IMR-90 (cell line): ENCODE data around the gene LAPTM5. TPM values are rescaled to one million over a fixed set of nuclear protein-coding genes. Genes with fewer than 3 reads are reported as not detected.

ENCODE experiments used
- ATAC-seq: fragments of 200-7000 bp; cut with Tn5 transposase; 2 replicates; pipeline ENCODE4 v1.9.1; 2020; ENCODE audit warnings: low read depth, mild to moderate bottlenecking, moderate library complexity
- BruUV-seq: library from RNA; stranded (reverse); fragments of 400-500 nt; replicated peaks from 2 replicates; lab custom pipeline; 2021; lab: Mats Ljungman, UMichigan
- CTCF ChIA-PET: fragments of 300-600 bp; formaldehyde crosslinking; extraction: SDS; loops from one replicate; lab custom pipeline; 2021; ENCODE audit warnings: antibody characterized with exemption; lab: Yijun Ruan, JAX
- POLR2A ChIA-PET: fragments of 300-600 bp; sonication (Branson Sonifier 250); formaldehyde crosslinking; loops from one replicate; lab custom pipeline; 2022; ENCODE audit warnings: antibody characterized with exemption; ENCODE audit not compliant: unreplicated experiment; lab: Charles Lee
- DNase-seq: peaks from one replicate; pipeline ENCODE4 v3.0.0; 2013
- H2AFZ ChIP-seq: replicated peaks from 2 replicates; pipeline ENCODE3; 2013; ENCODE audit warnings: low read length, mild to moderate bottlenecking; ENCODE audit not compliant: poor library complexity
- H2AK5ac ChIP-seq: 2 replicates; pipeline ENCODE4 v1.6.1; 2013; ENCODE audit warnings: low read depth, low read length, inconsistent platforms
- H2AK9ac ChIP-seq: replicated peaks from 2 replicates; pipeline ENCODE3; 2013; ENCODE audit warnings: mild to moderate bottlenecking, low read depth, low read length, moderate library complexity; ENCODE audit not compliant: poor library complexity
- H2BK120ac ChIP-seq: 2 replicates; pipeline ENCODE4 v1.6.1; 2013; ENCODE audit warnings: low read depth, low read length, inconsistent platforms
- H2BK15ac ChIP-seq: 3 replicates; pipeline ENCODE4 v1.6.1; 2013; ENCODE audit warnings: low read depth, low read length, inconsistent platforms
- H2BK20ac ChIP-seq: 2 replicates; pipeline ENCODE4 v1.6.1; 2013; ENCODE audit warnings: low read depth, mild to moderate bottlenecking, inconsistent platforms, low read length, moderate library complexity
- H2BK5ac ChIP-seq: 2 replicates; pipeline ENCODE4 v1.6.1; 2013; ENCODE audit warnings: mild to moderate bottlenecking, low read depth, low read length, inconsistent platforms; ENCODE audit not compliant: poor library complexity, severe bottlenecking
- H3K14ac ChIP-seq: replicated peaks from 2 replicates; pipeline ENCODE4 v1.6.1; 2013; ENCODE audit warnings: low read depth, low read length, inconsistent platforms
- H3K18ac ChIP-seq: 2 replicates; pipeline ENCODE4 v1.6.1; 2013; ENCODE audit warnings: low read depth, low read length, control low read depth
- H3K23ac ChIP-seq: 2 replicates; pipeline ENCODE4 v1.6.1; 2013; ENCODE audit warnings: low read depth, low read length, inconsistent platforms
- H3K27ac ChIP-seq: 2 replicates; pipeline ENCODE4 v1.5.1; 2013; ENCODE audit warnings: mild to moderate bottlenecking, control low read depth, low read length; ENCODE audit not compliant: insufficient read depth
- H3K27me3 ChIP-seq: 2 replicates; pipeline ENCODE4 v1.6.1; 2013; ENCODE audit warnings: low read length; ENCODE audit not compliant: control insufficient read depth, insufficient read depth
- H3K36me3 ChIP-seq: 2 replicates; pipeline ENCODE4 v1.6.1; 2013; ENCODE audit warnings: low read length, mixed read lengths; ENCODE audit not compliant: control insufficient read depth, insufficient read depth
- H3K4ac ChIP-seq: 2 replicates; pipeline ENCODE4 v1.6.1; 2013; ENCODE audit warnings: low read depth, low read length, inconsistent platforms
- H3K4me1 ChIP-seq: 2 replicates; pipeline ENCODE4 v1.6.1; 2013; ENCODE audit warnings: low read length, mixed read lengths; ENCODE audit not compliant: control insufficient read depth, insufficient read depth
- H3K4me2 ChIP-seq: 2 replicates; pipeline ENCODE4 v1.6.1; 2013; ENCODE audit warnings: low read depth, mild to moderate bottlenecking, control low read depth, low read length, moderate library complexity
- H3K4me3 ChIP-seq: 2 replicates; pipeline ENCODE4 v1.5.1; 2013; ENCODE audit warnings: low read depth, mild to moderate bottlenecking, control low read depth, low read length, moderate library complexity; ENCODE audit not compliant: insufficient read depth
- H3K56ac ChIP-seq: 2 replicates; pipeline ENCODE4 v1.6.1; 2013; ENCODE audit warnings: low read length, inconsistent platforms; ENCODE audit not compliant: insufficient read depth; ENCODE audit errors: extremely low read depth
- H3K79me1 ChIP-seq, 2 experiments: 2 replicates each; pipeline ENCODE4 v1.6.1; 2013; ENCODE audit warnings: low read length in 2 of 2, inconsistent platforms in 1 of 2, low read depth in 1 of 2
- H3K9ac ChIP-seq: 2 replicates; pipeline ENCODE4 v1.6.1; 2013; ENCODE audit warnings: low read depth, low read length, control low read depth
- H3K9me1 ChIP-seq: 2 replicates; pipeline ENCODE4 v1.6.1; 2013; ENCODE audit warnings: low read length, inconsistent platforms; ENCODE audit not compliant: insufficient read depth
- H3K9me3 ChIP-seq: 2 replicates; pipeline ENCODE4 v1.6.1; 2013; ENCODE audit warnings: low read length; ENCODE audit not compliant: control insufficient read depth, insufficient read depth
- H4K20me1 ChIP-seq: 2 replicates; pipeline ENCODE4 v1.6.1; 2013; ENCODE audit warnings: low read length, inconsistent platforms; ENCODE audit not compliant: insufficient read depth
- H4K5ac ChIP-seq: 2 replicates; pipeline ENCODE4 v1.6.1; 2013; ENCODE audit warnings: mild to moderate bottlenecking, low read depth, low read length, control low read depth
- H4K8ac ChIP-seq, 2 experiments: 2 replicates each; pipeline ENCODE4 v1.6.1; 2013; ENCODE audit warnings: low read depth in 2 of 2, low read length in 2 of 2, control low read depth in 1 of 2, inconsistent platforms in 1 of 2
- H4K91ac ChIP-seq: 2 replicates; pipeline ENCODE4 v1.6.1; 2013; ENCODE audit warnings: low read depth, low read length, inconsistent platforms; ENCODE audit not compliant: insufficient read depth
- CTCF ChIP-seq: conservative IDR thresholded peaks from 2 replicates; pipeline ENCODE4 v1.5.1; 2012; ENCODE audit warnings: mild to moderate bottlenecking, low read depth, low read length, improper control_type of control experiment
- MAFK ChIP-seq: IDR thresholded peaks from 2 replicates; pipeline ENCODE4 v1.6.1; 2012; ENCODE audit warnings: low read depth, low read length, improper control_type of control experiment
- MXI1 ChIP-seq: IDR thresholded peaks from 2 replicates; pipeline ENCODE4 v1.6.1; 2012; ENCODE audit warnings: low read depth, mild to moderate bottlenecking, low read length, moderate library complexity, borderline replicate concordance
- NFE2L2 ChIP-seq: fragments of 150-350 bp; IDR thresholded peaks from 2 replicates; pipeline ENCODE4 v1.6.1; 2016; ENCODE audit warnings: low read depth, mild to moderate bottlenecking, low read length
- POLR2A ChIP-seq: IDR thresholded peaks from 2 replicates; pipeline ENCODE4 v1.6.1; 2012; ENCODE audit warnings: mild to moderate bottlenecking, low read depth, low read length
- RFX5 ChIP-seq: IDR thresholded peaks from 2 replicates; pipeline ENCODE4 v1.8.0; 2012; ENCODE audit warnings: low read depth, mild to moderate bottlenecking, low read length, moderate library complexity
- SMC3 ChIP-seq: fragments of 150-350 bp; IDR thresholded peaks from 2 replicates; pipeline ENCODE4 v1.6.1; 2016; ENCODE audit warnings: low read depth, mild to moderate bottlenecking, antibody characterized with exemption, low read length, moderate library complexity
- USF2 ChIP-seq: fragments of 150-350 bp; IDR thresholded peaks from 2 replicates; pipeline ENCODE4 v1.6.1; 2017; ENCODE audit warnings: mild to moderate bottlenecking, antibody characterized with exemption, low read length, low read depth
- WGBS, 2 experiments: methylation state at CpG; one replicate each; pipeline versions ENCODE4 v1.1.5 to v1.1.7; 2013; ENCODE audit warnings: missing lambda C conversion rate in 2 of 2; ENCODE audit not compliant: insufficient read length in 1 of 2; ENCODE audit errors: extremely low coverage in 2 of 2; 5-methylcytosine and 5-hydroxymethylcytosine counted together
- dilution Hi-C: fragments of 300-500 bp; cut with HindIII; formaldehyde crosslinking; loops from one replicate; pipeline ENCODE4 v1.14.3; 2018; ENCODE audit warnings: low sequenced_read_pairs; ENCODE audit not compliant: unreplicated experiment
- in situ Hi-C: fragments of 300-500 bp; cut with MboI; formaldehyde crosslinking; loops from 3 replicates; pipeline ENCODE4 v1.14.3; 2019; ENCODE audit warnings: low sequenced_read_pairs, inconsistent platforms, mixed read lengths
- intact Hi-C: fragments of 100-400 bp; cut with micrococcal nuclease; formaldehyde crosslinking; loops from 2 replicates; pipeline ENCODE4 v1.10.0; 2022
- polyA plus RNA-seq, 3 experiments: library from polyadenylated mRNA; depleted of rRNA; stranded (reverse); fragments of >200 nt; gene quantifications; 2 replicates each; pipeline ENCODE4 v1.2.3, GENCODE V29; 2012; ENCODE audit warnings: low replicate concordance in 1 of 3
- total RNA-seq: library from RNA; depleted of rRNA; stranded (reverse); fragments of >200 nt; gene quantifications from 2 replicates; pipeline ENCODE4 v1.2.3, GENCODE V29; 2012

Gene LAPTM5
- total and polyA plus RNA-seq, 2 of the 4 experiments (the other 2 are of a cell fraction) = 0.09 TPM; not detected in 1

- H3K4ac ChIP-seq = no peak overlapping the region
- no CpG with 5 or more reads among the region's 4 CpGs for WGBS, 2 experiments
- in situ Hi-C loops = no loop called here
- no peak overlapping the region for H3K9ac ChIP-seq
- H4K8ac ChIP-seq = no peak overlapping the region
- DNase-seq = no peak
- no peak overlapping the region for H4K5ac ChIP-seq
- no peaks in the 10 kb centered on the region for H4K20me1 ChIP-seq
- H3K9me1 ChIP-seq = no peaks in the 10 kb centered on the region
- H2BK20ac ChIP-seq = no peak overlapping the region
- H3K23ac ChIP-seq = no peak overlapping the region
- no peak overlapping the region for H3K27ac ChIP-seq
- no peak overlapping the region for H2AK5ac ChIP-seq
- H3K4me1 ChIP-seq = no peaks in the 10 kb centered on the region
- dilution Hi-C loops = no loop called here
- H3K79me1 ChIP-seq = no peaks in the 10 kb centered on the region
- no peak overlapping the region for H3K18ac ChIP-seq
- no peak overlapping the region for H2AFZ ChIP-seq
- H2BK5ac ChIP-seq = no peak overlapping the region
- intact Hi-C loops = no loop called here
- no peak overlapping the region for H2BK120ac ChIP-seq
- BruUV-seq = no TSS peak
- H3K9me3 ChIP-seq = peaks cover 7% of the 10 kb centered on the region
- POLR2A ChIA-PET = no interaction called here
- CTCF ChIA-PET = no interaction called here
- no peak overlapping the region for H4K91ac ChIP-seq
- H3K27me3 ChIP-seq = peaks cover 32% of the 10 kb centered on the region
- H3K4me3 ChIP-seq = no peak overlapping the region
- no peak for ATAC-seq
- H2BK15ac ChIP-seq = no peak overlapping the region
- H2AK9ac ChIP-seq = no peak overlapping the region
- no peaks in the 10 kb centered on the region for H3K36me3 ChIP-seq
- no peak overlapping the region for H3K14ac ChIP-seq
- TF ChIP-seq NFE2L2 (no peak), POLR2A (no peak), MAFK (no peak), SMC3 (no peak), MXI1 (no peak), RFX5 (no peak), USF2 (no peak), CTCF (no peak)
- no peak overlapping the region for H3K56ac ChIP-seq
- H3K4me2 ChIP-seq = no peak overlapping the region
These were observed 23.5 kb downstream of the LAPTM5 start for GRCh38 chr1:30734106-30734505.
